K562 (cell line): Measurements from ENCODE around the gene PDIA3. TPM values are rescaled to one million over a fixed set of nuclear protein-coding genes. Genes with fewer than 3 reads are reported as not detected.

Experiments
- CSDE1 ChIP-seq, 2 experiments: fragments of 450-650 bp; IDR thresholded peaks; 2 replicates each; pipeline ENCODE4 v1.6.1; 2016; ENCODE audit warnings: mild to moderate bottlenecking in 1 of 2
- FOXP4 ChIP-seq: sonication (generic); formaldehyde crosslinking; IDR thresholded peaks from 2 replicates; pipeline ENCODE4 v1.8.0; 2022; ENCODE audit warnings: mild to moderate bottlenecking, missing genetic modification reagents, borderline replicate concordance
- HLTF ChIP-seq: fragments of 450-650 bp; IDR thresholded peaks from 2 replicates; pipeline ENCODE4 v1.6.1; 2016
- HMBOX1 ChIP-seq: sonication (generic); IDR thresholded peaks from 2 replicates; pipeline ENCODE4 v1.6.1; 2016
- IRF1 ChIP-seq: sonication (generic); formaldehyde crosslinking; IDR thresholded peaks from 2 replicates; pipeline ENCODE4 v1.8.0; 2022; ENCODE audit warnings: missing genetic modification reagents, mild to moderate bottlenecking, borderline replicate concordance
- MAX ChIP-seq: sonication (generic); formaldehyde crosslinking; IDR thresholded peaks from 2 replicates; pipeline ENCODE4 v1.9.0; 2022; ENCODE audit warnings: mild to moderate bottlenecking, missing genetic modification reagents
- MTF1 ChIP-seq: fragments of 250-450 bp; sonication (Bioruptor Pico); IDR thresholded peaks from 2 replicates; pipeline ENCODE4 v1.9.0; 2021; ENCODE audit warnings: moderate library complexity, mild to moderate bottlenecking, inconsistent platforms, borderline replicate concordance
- PTRF ChIP-seq: fragments of 450-650 bp; IDR thresholded peaks from 2 replicates; pipeline ENCODE4 v1.6.1; 2016; ENCODE audit warnings: mild to moderate bottlenecking, missing genetic modification characterization, missing compliant biosample characterization
- RBM25 ChIP-seq: fragments of 200-400 bp; formaldehyde crosslinking; IDR thresholded peaks from 2 replicates; pipeline ENCODE4 v1.6.1; 2018; ENCODE audit warnings: low read length, low read depth, moderate library complexity; ENCODE audit not compliant: severe bottlenecking
- RNF219 ChIP-seq: fragments of 250-450 bp; sonication (Bioruptor Pico); IDR thresholded peaks from 2 replicates; pipeline ENCODE4 v1.5.0; 2022; ENCODE audit warnings: mild to moderate bottlenecking
- SNIP1 ChIP-seq: fragments of 450-650 bp; IDR thresholded peaks from 2 replicates; pipeline ENCODE4 v1.7.1; 2017; ENCODE audit warnings: low read depth, mild to moderate bottlenecking
- SRSF1 ChIP-seq: fragments of 200-400 bp; formaldehyde crosslinking; IDR thresholded peaks from 2 replicates; pipeline ENCODE4 v1.6.1; 2017; ENCODE audit warnings: mild to moderate bottlenecking, low read depth, low read length, moderate library complexity
- SRSF3 ChIP-seq: fragments of 200-400 bp; formaldehyde crosslinking; IDR thresholded peaks from 2 replicates; pipeline ENCODE4 v1.6.1; 2016; ENCODE audit warnings: mild to moderate bottlenecking, low read length, moderate library complexity; ENCODE audit not compliant: insufficient read depth
- SRSF7 ChIP-seq: fragments of 200-400 bp; formaldehyde crosslinking; optimal IDR thresholded peaks from 2 replicates; pipeline ENCODE3; 2017; ENCODE audit warnings: mild to moderate bottlenecking, low read depth, low read length
- SRSF9 ChIP-seq: fragments of 200-400 bp; formaldehyde crosslinking; IDR thresholded peaks from 2 replicates; pipeline ENCODE4 v1.6.1; 2017; ENCODE audit warnings: low read depth, low read length, borderline replicate concordance
- ZBTB43 ChIP-seq: sonication (generic); formaldehyde crosslinking; IDR thresholded peaks from 2 replicates; pipeline ENCODE4 v1.8.0; 2023; ENCODE audit warnings: mild to moderate bottlenecking, missing genetic modification reagents
- ZNF76 ChIP-seq: fragments of 250-450 bp; sonication (Bioruptor Pico); IDR thresholded peaks from 2 replicates; pipeline ENCODE4 v1.4.0; 2020; ENCODE audit warnings: mild to moderate bottlenecking, moderate library complexity, borderline replicate concordance
- polyA plus RNA-seq, 8 experiments: library from polyadenylated mRNA; depleted of rRNA in 4 of 8; stranded (reverse) in 5 of 8; unstranded in 3 of 8; fragments of >200 nt; fragmentation: Nextera tagmentation in 2 of 8; fragmentation: Illumina TruSeq in 1 of 8; extraction: Ambion mirVana in 2 of 8; extraction: Trizol in 1 of 8; gene quantifications; 2 replicates each; pipeline versions ENCODE4 v1.2.1 to v1.2.3, GENCODE V29; 2011 to 2014; ENCODE audit warnings: inconsistent platforms in 1 of 8, missing spikeins in 1 of 8
- total RNA-seq, 7 experiments: library from RNA; depleted of rRNA in 6 of 7; stranded (reverse); fragments of >200 nt in 6 of 7; fragmentation: Illumina TruSeq in 2 of 7; extraction: Trizol in 2 of 7; gene quantifications; 2 replicates each; pipeline versions ENCODE4 v1.2.1 to v1.2.3, GENCODE V29; 2011 to 2021; ENCODE audit warnings: low replicate concordance in 1 of 7

Gene PDIA3
- total and polyA plus RNA-seq, 9 of the 15 experiments (the other 6 are each of a cell fraction or from before 2014, with no cell fraction given): 13.5 to 386 (median 149) TPM

GRCh38 chr15:43792761-43793476 lies 46.7 kb downstream of the PDIA3 start (continued):
- no peak for TF ChIP-seq SNIP1
- TF ChIP-seq FOXP4 (CRISPR knock-in tag): no peak
- no peak for TF ChIP-seq RBM25
- TF ChIP-seq SRSF9: no peak
- TF ChIP-seq ZNF76 (CRISPR knock-in tag): no peak
- no peak for TF ChIP-seq HLTF
- TF ChIP-seq SRSF1: no peak
- no peak for TF ChIP-seq PTRF (tag)
- peak; percentile 57; the same call in 1 of the 2 replicates for TF ChIP-seq SRSF3
- TF ChIP-seq ZBTB43 (CRISPR knock-in tag): 0 out of 2 replicates have a peak, but pooled peaks have one; percentile 45
- TF ChIP-seq MTF1 (CRISPR knock-in tag): no peak
- TF ChIP-seq SRSF7: no peak
- no peak for TF ChIP-seq CSDE1 (IDR thresholded peaks at IDR 0.05)
- TF ChIP-seq MAX: no peak
- TF ChIP-seq HMBOX1: peak; percentile 37; the same call in 1 of the 2 replicates
- TF ChIP-seq RNF219 (CRISPR knock-in tag): no peak
- no peak for TF ChIP-seq IRF1 (CRISPR knock-in tag)
